Liver (tissue), 9 donors: ENCODE measurements around the gene DDO. TPM values are rescaled to one million over a fixed set of nuclear protein-coding genes. Genes with fewer than 3 reads are reported as not detected.

ENCODE experiments used
- DNase-seq: peaks from one replicate; pipeline ENCODE4 v3.0.0-alpha.2; 2017; ENCODE audit warnings: low spot score
- H3K27ac ChIP-seq, 2 donors: one replicate each; pipeline ENCODE4 v1.7.0; 2013; ENCODE audit warnings: inconsistent platforms in 2 of 2, low read length in 2 of 2, control low read depth in 1 of 2, low read depth in 1 of 2, mild to moderate bottlenecking in 1 of 2
- H3K27me3 ChIP-seq, 4 donors: one replicate each; pipeline versions ENCODE4 v1.6.1 to v1.7.0; 2013; ENCODE audit warnings: low read length in 3 of 4, inconsistent platforms in 1 of 4, mild to moderate bottlenecking in 1 of 4, moderate library complexity in 1 of 4; ENCODE audit not compliant: control insufficient read depth in 4 of 4, insufficient read depth in 4 of 4
- H3K36me3 ChIP-seq, 4 donors: one replicate each; pipeline versions ENCODE4 v1.6.1 to v1.7.0; 2013; ENCODE audit warnings: low read length in 3 of 4, mild to moderate bottlenecking in 3 of 4, low read depth in 1 of 4, moderate library complexity in 1 of 4; ENCODE audit not compliant: control insufficient read depth in 4 of 4, insufficient read depth in 3 of 4
- H3K4me1 ChIP-seq, 4 donors: one replicate each; pipeline versions ENCODE4 v1.6.1 to v1.7.0; 2013; ENCODE audit warnings: low read length in 3 of 4, mild to moderate bottlenecking in 3 of 4, moderate library complexity in 1 of 4; ENCODE audit not compliant: control insufficient read depth in 4 of 4, insufficient read depth in 4 of 4
- H3K4me3 ChIP-seq, 3 donors: one replicate each; pipeline versions ENCODE4 v1.6.1 to v1.7.0; 2013; ENCODE audit warnings: low read length in 3 of 3, control low read depth in 1 of 3, low read depth in 1 of 3, mild to moderate bottlenecking in 1 of 3
- H3K9ac ChIP-seq, 2 donors: one replicate each; pipeline ENCODE4 v1.7.0; 2013; ENCODE audit warnings: low read length in 2 of 2, mild to moderate bottlenecking in 2 of 2, moderate library complexity in 2 of 2, control low read depth in 1 of 2, low read depth in 1 of 2
- H3K9me3 ChIP-seq, 4 donors: one replicate each; pipeline versions ENCODE4 v1.6.1 to v1.7.0; 2013; ENCODE audit warnings: low read length in 3 of 4; ENCODE audit not compliant: control insufficient read depth in 4 of 4
- EGR1 ChIP-seq, 2 donors: IDR thresholded peaks; 2 replicates each; pipeline ENCODE4 v1.6.1; 2016 to 2018; ENCODE audit warnings: antibody characterized with exemption in 2 of 2, low read depth in 2 of 2
- FOXA1 ChIP-seq: IDR thresholded peaks from 2 replicates; pipeline ENCODE4 v1.6.1; 2016; ENCODE audit warnings: antibody characterized with exemption
- FOXA2 ChIP-seq: IDR thresholded peaks from 2 replicates; pipeline ENCODE4 v1.6.1; 2016; ENCODE audit warnings: antibody characterized with exemption
- GABPA ChIP-seq, 2 donors: IDR thresholded peaks in 1 of 2; conservative IDR thresholded peaks in 1 of 2; 2 replicates each; pipeline ENCODE4 v1.6.1; 2016; ENCODE audit warnings: antibody characterized with exemption in 2 of 2, mild to moderate bottlenecking in 1 of 2, moderate library complexity in 1 of 2
- HNF4A ChIP-seq, 2 donors: conservative IDR thresholded peaks; 2 replicates each; pipeline ENCODE4 v1.6.1; 2016; ENCODE audit warnings: antibody characterized with exemption in 2 of 2, mild to moderate bottlenecking in 2 of 2
- HNF4G ChIP-seq: IDR thresholded peaks from 2 replicates; pipeline ENCODE4 v1.6.1; 2016; ENCODE audit warnings: antibody characterized with exemption
- JUND ChIP-seq, 2 donors: IDR thresholded peaks; 2 replicates each; pipeline ENCODE4 v1.6.1; 2016; ENCODE audit warnings: antibody characterized with exemption in 2 of 2
- NR2F2 ChIP-seq: IDR thresholded peaks from 2 replicates; pipeline ENCODE4 v1.6.1; 2016; ENCODE audit warnings: antibody characterized with exemption
- RAD21 ChIP-seq, 2 donors: IDR thresholded peaks; 2 replicates each; pipeline ENCODE4 v1.6.1; 2016; ENCODE audit warnings: antibody characterized with exemption in 2 of 2, mild to moderate bottlenecking in 2 of 2
- RXRA ChIP-seq, 2 donors: IDR thresholded peaks; 2 replicates each; pipeline ENCODE4 v1.6.1; 2017 to 2018; ENCODE audit warnings: antibody characterized with exemption in 2 of 2, mild to moderate bottlenecking in 1 of 2
- SP1 ChIP-seq: IDR thresholded peaks from 2 replicates; pipeline ENCODE4 v1.6.1; 2018; ENCODE audit warnings: antibody characterized with exemption, mild to moderate bottlenecking
- TAF1 ChIP-seq: conservative IDR thresholded peaks from 2 replicates; pipeline ENCODE4 v1.6.1; 2016; ENCODE audit warnings: antibody characterized with exemption, mild to moderate bottlenecking
- YY1 ChIP-seq: IDR thresholded peaks from 2 replicates; pipeline ENCODE4 v1.6.1; 2016; ENCODE audit warnings: antibody characterized with exemption, mild to moderate bottlenecking
- WGBS: extraction: QIAGEN DNeasy Blood & Tissue Kit; methylation state at CpG from one replicate; pipeline ENCODE4 v1.1.7; 2013; 5-methylcytosine and 5-hydroxymethylcytosine counted together
- polyA plus RNA-seq, 2 donors: library from polyadenylated mRNA; stranded (reverse) in 1 of 2; unstranded in 1 of 2; fragments of 200-250 nt in 1 of 2; fragments of >200 nt in 1 of 2; fragmentation: Nextera tagmentation in 1 of 2; extraction: Ambion mirVana in 1 of 2; gene quantifications; one replicate each; pipeline versions ENCODE4 v1.2.1 to v1.2.3, GENCODE V29; 2013 to 2015
- total RNA-seq, 2 donors: library from RNA; depleted of rRNA; stranded (reverse); fragments of >200 nt; gene quantifications; one replicate each; pipeline ENCODE4 v1.2.3, GENCODE V29; 2014
- TF ChIP-seq, protein P1 (sequence below): IDR thresholded peaks from 2 replicates; pipeline ENCODE4 v1.6.1; 2016; ENCODE audit warnings: antibody characterized with exemption
- TF ChIP-seq, protein P2 (sequence below): IDR thresholded peaks from 2 replicates; pipeline ENCODE4 v1.6.1; 2016; ENCODE audit warnings: antibody characterized with exemption, mild to moderate bottlenecking
- TF ChIP-seq, protein P3 (sequence below): IDR thresholded peaks from 2 replicates; pipeline ENCODE4 v1.6.1; 2016; ENCODE audit warnings: antibody characterized with exemption
- TF ChIP-seq, protein P4 (sequence below): IDR thresholded peaks from 2 replicates; pipeline ENCODE4 v1.6.1; 2016; ENCODE audit warnings: antibody characterized with exemption
- TF ChIP-seq, protein P5 (sequence below): fragments of 150-350 bp; IDR thresholded peaks from 2 replicates; pipeline ENCODE4 v1.5.1; 2017; ENCODE audit warnings: improper control_type of control experiment, low read depth, low read length; ENCODE audit not compliant: missing input control
- donor health status: healthy.
- donor health status: healthy.
- donor health status: healthy.
- donor health status: healthy.
- donor health status: healthy.

Gene DDO
- total and polyA plus RNA-seq, 4 donors: 4.9 to 11.1 (median 7.0) TPM

DNA sequence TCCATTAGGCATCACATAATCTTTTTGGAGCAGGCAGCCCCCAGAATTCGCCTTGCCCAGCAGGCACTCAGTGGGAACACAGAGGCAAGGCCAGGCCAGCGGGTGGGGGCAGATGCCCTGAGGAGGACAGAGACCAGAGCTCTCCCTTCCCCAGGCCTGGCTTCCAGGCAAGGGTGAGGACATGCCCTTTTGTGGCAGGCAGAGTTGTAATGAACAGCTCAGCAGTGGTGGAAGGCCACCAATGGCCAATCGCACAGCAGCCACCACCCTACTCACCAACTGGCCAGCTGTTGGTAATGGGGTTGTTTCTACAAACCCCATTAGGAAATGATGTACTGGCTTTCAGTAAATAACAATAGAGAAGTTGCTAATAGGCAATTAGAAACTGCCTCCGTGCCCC lies 15.4 kb upstream of the DDO start:
- 93% methylated on average over 4 of the region's 4 CpGs for WGBS
- H3K9me3 ChIP-seq: no peaks in the 10 kb centered on the region
- no peaks in the 10 kb centered on the region for H3K27me3 ChIP-seq
- no peaks in the 10 kb centered on the region for H3K36me3 ChIP-seq
- TF ChIP-seq, protein P1, sequence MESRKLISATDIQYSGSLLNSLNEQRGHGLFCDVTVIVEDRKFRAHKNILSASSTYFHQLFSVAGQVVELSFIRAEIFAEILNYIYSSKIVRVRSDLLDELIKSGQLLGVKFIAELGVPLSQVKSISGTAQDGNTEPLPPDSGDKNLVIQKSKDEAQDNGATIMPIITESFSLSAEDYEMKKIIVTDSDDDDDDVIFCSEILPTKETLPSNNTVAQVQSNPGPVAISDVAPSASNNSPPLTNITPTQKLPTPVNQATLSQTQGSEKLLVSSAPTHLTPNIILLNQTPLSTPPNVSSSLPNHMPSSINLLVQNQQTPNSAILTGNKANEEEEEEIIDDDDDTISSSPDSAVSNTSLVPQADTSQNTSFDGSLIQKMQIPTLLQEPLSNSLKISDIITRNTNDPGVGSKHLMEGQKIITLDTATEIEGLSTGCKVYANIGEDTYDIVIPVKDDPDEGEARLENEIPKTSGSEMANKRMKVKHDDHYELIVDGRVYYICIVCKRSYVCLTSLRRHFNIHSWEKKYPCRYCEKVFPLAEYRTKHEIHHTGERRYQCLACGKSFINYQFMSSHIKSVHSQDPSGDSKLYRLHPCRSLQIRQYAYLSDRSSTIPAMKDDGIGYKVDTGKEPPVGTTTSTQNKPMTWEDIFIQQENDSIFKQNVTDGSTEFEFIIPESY: no peak
- TF ChIP-seq HNF4A (conservative IDR thresholded peaks at IDR 0.05) (no peak), FOXA1 (no peak), RAD21 (IDR thresholded peaks at IDR 0.05) (no peak), FOXA2 (no peak), RXRA (IDR thresholded peaks at IDR 0.05) (no peak), TAF1 (no peak), HNF4G (no peak), YY1 (no peak), JUND (IDR thresholded peaks at IDR 0.05) (no peak), NR2F2 (no peak), GABPA (IDR thresholded peaks at IDR 0.05 in 1 of 2, conservative IDR thresholded peaks at IDR 0.05 in 1 of 2) (no peak), EGR1 (IDR thresholded peaks at IDR 0.05; ENCODE audit: low read depth in 2 of 2) (no peak), SP1 (no peak)
- TF ChIP-seq, protein P2, sequence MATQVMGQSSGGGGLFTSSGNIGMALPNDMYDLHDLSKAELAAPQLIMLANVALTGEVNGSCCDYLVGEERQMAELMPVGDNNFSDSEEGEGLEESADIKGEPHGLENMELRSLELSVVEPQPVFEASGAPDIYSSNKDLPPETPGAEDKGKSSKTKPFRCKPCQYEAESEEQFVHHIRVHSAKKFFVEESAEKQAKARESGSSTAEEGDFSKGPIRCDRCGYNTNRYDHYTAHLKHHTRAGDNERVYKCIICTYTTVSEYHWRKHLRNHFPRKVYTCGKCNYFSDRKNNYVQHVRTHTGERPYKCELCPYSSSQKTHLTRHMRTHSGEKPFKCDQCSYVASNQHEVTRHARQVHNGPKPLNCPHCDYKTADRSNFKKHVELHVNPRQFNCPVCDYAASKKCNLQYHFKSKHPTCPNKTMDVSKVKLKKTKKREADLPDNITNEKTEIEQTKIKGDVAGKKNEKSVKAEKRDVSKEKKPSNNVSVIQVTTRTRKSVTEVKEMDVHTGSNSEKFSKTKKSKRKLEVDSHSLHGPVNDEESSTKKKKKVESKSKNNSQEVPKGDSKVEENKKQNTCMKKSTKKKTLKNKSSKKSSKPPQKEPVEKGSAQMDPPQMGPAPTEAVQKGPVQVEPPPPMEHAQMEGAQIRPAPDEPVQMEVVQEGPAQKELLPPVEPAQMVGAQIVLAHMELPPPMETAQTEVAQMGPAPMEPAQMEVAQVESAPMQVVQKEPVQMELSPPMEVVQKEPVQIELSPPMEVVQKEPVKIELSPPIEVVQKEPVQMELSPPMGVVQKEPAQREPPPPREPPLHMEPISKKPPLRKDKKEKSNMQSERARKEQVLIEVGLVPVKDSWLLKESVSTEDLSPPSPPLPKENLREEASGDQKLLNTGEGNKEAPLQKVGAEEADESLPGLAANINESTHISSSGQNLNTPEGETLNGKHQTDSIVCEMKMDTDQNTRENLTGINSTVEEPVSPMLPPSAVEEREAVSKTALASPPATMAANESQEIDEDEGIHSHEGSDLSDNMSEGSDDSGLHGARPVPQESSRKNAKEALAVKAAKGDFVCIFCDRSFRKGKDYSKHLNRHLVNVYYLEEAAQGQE: no peak
- TF ChIP-seq, protein P3, sequence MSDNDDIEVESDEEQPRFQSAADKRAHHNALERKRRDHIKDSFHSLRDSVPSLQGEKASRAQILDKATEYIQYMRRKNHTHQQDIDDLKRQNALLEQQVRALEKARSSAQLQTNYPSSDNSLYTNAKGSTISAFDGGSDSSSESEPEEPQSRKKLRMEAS: no peak
- TF ChIP-seq, protein P4, sequence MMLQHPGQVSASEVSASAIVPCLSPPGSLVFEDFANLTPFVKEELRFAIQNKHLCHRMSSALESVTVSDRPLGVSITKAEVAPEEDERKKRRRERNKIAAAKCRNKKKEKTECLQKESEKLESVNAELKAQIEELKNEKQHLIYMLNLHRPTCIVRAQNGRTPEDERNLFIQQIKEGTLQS: no peak
- H3K9ac ChIP-seq: no peak overlapping the region
- H3K4me3 ChIP-seq: no peak overlapping the region
- no peak for DNase-seq
- no peak overlapping the region for H3K27ac ChIP-seq
- H3K4me1 ChIP-seq: peaks cover 1 to 17% (median 8%) of the 10 kb centered on the region in 4 donors

DNA sequence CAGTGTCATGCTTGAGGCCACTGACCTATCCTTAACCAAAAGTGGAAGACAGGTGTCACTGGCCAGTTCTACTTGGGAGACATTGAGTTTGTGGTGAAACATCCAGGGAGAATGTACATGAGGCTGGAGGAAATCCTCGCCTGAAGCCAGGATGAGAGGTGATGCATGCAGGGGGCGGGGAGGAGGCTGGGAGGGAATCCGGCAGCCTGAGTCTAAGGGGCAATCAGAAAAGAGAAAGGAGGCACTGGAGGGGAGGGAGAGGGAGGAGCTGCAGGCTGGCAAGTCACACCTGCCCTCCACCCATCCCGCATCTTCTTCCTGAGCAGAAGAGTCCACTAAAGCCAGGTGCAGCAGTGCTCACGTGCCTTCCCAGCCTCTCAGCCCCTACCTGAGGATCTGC lies 14.9 kb upstream of the DDO start:
- no peaks in the 10 kb centered on the region for H3K9me3 ChIP-seq
- no peaks in the 10 kb centered on the region for H3K36me3 ChIP-seq
- H3K4me1 ChIP-seq: peaks cover 1 to 17% (median 8%) of the 10 kb centered on the region in 4 donors
- H3K27ac ChIP-seq: no peak overlapping the region
- TF ChIP-seq YY1 (no peak), SP1 (no peak), RAD21 (IDR thresholded peaks at IDR 0.05) (no peak), FOXA1 (no peak), GABPA (IDR thresholded peaks at IDR 0.05 in 1 of 2, conservative IDR thresholded peaks at IDR 0.05 in 1 of 2) (no peak), NR2F2 (no peak), HNF4G (no peak)
- TF ChIP-seq, protein P4: no peak
- TF ChIP-seq, protein P5, sequence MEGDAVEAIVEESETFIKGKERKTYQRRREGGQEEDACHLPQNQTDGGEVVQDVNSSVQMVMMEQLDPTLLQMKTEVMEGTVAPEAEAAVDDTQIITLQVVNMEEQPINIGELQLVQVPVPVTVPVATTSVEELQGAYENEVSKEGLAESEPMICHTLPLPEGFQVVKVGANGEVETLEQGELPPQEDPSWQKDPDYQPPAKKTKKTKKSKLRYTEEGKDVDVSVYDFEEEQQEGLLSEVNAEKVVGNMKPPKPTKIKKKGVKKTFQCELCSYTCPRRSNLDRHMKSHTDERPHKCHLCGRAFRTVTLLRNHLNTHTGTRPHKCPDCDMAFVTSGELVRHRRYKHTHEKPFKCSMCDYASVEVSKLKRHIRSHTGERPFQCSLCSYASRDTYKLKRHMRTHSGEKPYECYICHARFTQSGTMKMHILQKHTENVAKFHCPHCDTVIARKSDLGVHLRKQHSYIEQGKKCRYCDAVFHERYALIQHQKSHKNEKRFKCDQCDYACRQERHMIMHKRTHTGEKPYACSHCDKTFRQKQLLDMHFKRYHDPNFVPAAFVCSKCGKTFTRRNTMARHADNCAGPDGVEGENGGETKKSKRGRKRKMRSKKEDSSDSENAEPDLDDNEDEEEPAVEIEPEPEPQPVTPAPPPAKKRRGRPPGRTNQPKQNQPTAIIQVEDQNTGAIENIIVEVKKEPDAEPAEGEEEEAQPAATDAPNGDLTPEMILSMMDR: no peak
- TF ChIP-seq, protein P1: no peak
- TF ChIP-seq, protein P3: no peak
- no peak overlapping the region for H3K4me3 ChIP-seq
- no peak for DNase-seq
- WGBS: 81% methylated on average over 5 of the region's 5 CpGs
- H3K9ac ChIP-seq: no peak overlapping the region
- H3K27me3 ChIP-seq: no peaks in the 10 kb centered on the region
